ENCODE measurements around the gene UBR7.

- no peak for TF ChIP-seq SP1 (IDR thresholded peaks at IDR 0.05)
- no peak for TF ChIP-seq ELF4 (IDR thresholded peaks at IDR 0.05)
- TF ChIP-seq ZNF384 (IDR thresholded peaks at IDR 0.05): no peak
- no peak for TF ChIP-seq FOXM1 (IDR thresholded peaks at IDR 0.05; ENCODE audit: borderline replicate concordance)
- TF ChIP-seq BHLHE40 (IDR thresholded peaks at IDR 0.05; ENCODE audit: borderline replicate concordance): no peak
- no peak for TF ChIP-seq PKNOX1 (IDR thresholded peaks at IDR 0.05)
- TF ChIP-seq NFRKB (IDR thresholded peaks at IDR 0.05): no peak
- no peak for TF ChIP-seq FOXK2 (IDR thresholded peaks at IDR 0.05)
- no peak for TF ChIP-seq L3MBTL2 (conservative IDR thresholded peaks at IDR 0.05)
- no peak for TF ChIP-seq FOXA1 (IDR thresholded peaks at IDR 0.05)
- no peak for TF ChIP-seq HDGF (IDR thresholded peaks at IDR 0.05; ENCODE audit: borderline replicate concordance)
- TF ChIP-seq TARDBP (IDR thresholded peaks at IDR 0.05): no peak
These were observed 39.5 kb downstream of the UBR7 start for GRCh38 chr14:93246534-93246933.

Data from HEK293T (cell line).